Medulla oblongata (tissue), 1 donor: Measurements from ENCODE around the gene TAOK1.
A peak's percentile ranks its signal among the peaks of the same experiment; 100 is the strongest.

ENCODE experiments used
- DNase-seq: peaks from one replicate; pipeline ENCODE4 v3.0.0-alpha.2; 2015; ENCODE audit errors: extremely low spot score

TAOK1 gene

GRCh38 chr17:29378500-29378899 lies 11.7 kb upstream of the TAOK1 start:
- DNase-seq: no peak

DNA sequence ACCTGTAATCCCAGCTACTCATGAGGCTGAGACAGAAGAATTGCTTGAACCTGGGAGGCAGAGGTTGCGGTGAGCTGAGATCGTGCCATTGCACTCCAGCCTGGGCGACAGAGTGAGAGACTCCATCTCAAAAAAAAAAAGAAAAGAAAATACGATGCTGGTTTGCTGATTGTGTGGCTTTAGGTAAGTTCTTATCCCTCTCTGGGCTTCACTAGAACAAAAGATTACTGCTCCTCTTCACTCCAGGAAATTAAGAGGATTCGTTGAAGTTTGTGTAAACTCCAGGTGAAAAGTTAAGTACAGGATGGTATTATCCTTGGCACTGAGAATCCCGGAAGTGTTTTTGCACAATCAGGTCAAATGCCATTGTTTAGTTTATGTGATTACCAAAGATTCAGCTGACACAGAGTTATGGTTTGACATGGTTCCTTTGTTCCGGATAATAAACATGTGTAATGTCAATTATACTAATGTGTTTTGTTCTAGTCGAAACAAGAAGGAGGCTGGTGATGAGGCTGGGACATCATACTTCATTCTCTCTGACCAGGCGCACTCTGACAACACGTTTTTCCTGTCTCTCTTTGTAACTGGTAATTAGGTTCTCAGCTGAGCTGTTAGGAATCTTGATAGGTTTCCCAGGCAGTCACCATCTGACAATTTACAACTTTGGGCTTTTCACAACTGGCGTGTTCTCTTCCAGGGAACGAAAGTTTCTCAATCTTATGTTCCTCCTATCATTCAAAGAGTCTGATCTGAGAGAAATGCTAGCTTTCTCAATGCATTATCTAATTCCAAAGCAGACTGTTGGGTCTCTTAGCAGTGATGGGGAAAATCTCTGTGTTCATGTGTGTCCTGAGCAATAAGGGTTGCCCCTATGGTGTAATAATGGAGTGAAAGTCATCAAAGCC lies 10.8 kb upstream of the TAOK1 start:
- DNase-seq: peak; percentile 71

- DNase-seq: no peak
Measured at GRCh38 chr17:29383686-29384085, 6.5 kb upstream of the TAOK1 start.

DNA sequence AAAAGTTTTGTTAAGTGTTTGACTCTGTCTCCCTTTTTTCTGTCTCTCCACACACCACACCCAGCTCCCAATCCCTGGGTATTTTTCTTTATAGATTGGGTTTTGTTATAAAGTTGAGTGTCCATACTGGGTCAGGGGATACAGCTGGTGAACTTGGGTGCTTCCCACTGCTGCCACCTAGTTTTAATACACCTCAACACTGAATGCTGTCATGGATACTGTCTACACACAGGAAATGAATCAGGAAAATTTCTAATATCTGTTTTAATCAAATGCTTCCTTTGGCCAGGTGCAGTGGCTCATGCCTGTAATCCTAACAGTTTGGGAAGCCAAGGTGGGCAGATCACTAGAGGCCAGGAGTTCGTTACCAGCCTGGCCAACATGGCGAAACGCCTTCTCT lies 5.3 kb upstream of the TAOK1 start:
- no peak for DNase-seq

- no peak for DNase-seq
Measured at GRCh38 chr17:29386760-29387159, 3.4 kb upstream of the TAOK1 start.

- no peak for DNase-seq
Measured at GRCh38 chr17:29388937-29389336, 1.2 kb upstream of the TAOK1 start.

DNA sequence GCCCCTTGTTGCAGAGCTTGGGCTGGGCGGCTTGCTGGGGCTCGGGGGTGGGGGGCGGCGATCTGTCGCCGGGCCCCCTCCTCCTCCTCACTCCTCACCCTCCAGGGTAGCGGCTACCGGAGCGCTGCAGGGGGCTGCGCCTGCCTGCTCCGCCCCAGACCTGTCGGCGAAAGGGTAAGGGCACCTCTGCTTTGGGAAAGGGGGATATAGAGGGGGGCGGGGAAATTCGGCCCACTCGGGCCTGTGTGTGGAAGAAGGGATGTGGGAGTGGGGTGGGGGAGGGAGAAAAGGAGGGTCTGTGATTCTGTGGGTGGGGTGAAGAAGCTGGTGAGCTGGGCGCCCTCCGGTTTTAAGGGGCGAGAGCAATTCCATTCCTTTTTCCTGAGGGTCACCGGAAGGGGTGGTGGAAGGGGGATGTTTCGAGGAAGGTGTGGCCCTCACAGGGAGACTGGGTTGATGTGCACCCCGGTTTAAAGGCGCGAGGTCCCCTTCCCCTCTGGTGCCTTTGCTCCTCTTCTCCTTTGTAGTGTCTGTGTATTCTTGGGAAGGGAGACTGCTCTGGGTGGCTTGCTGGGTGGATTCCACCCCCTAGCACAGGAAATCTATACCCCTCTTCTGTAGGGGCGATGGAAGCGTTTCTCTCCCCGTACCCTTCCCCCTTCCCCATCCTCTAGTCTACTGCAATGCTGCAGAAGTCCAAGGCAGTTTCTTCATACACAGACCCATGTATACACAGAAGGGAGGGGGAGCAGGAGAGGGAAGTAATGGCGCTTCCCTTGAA lies 878 bp downstream of the TAOK1 start:
- peak; percentile 63 for DNase-seq

DNA sequence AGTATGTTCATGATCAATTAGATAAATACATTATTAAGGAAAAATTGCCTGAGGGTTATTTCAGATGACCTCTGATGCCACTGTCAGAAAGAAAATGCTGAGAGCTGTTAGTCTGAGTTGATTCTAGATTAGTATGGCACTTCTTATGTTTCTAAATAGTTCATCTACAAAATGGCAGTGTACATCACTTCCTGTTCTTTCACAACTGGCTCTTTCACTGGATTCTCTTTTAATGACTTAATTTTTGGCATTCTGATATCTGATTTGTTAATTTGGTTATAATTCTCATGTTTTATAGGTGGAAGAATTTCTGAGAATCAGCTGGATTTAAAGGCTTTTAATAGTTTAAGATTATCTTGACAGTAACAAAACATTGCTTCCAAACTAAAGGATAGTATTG lies 3.3 kb downstream of the TAOK1 start:
- DNase-seq: peak; percentile 20

DNA sequence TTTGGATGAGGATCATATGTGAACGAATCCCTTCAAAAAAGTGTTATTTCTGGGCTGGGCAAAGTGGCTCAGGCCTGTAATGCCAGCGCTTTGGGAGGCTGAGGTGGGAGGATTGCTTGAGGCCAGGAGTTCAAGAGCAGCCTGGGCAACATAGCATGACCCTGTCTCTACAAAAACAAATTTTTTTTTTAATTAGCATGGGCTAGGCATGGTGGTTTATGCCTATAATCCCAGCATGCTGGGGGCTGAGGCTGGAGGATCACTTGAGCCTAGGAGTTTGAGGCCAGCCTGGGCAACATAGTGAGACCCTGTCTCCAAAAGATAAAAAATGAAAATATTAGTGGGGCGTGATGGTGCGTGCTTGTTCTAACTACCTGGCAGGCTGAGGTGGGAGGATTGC lies 4.6 kb downstream of the TAOK1 start:
- DNase-seq: no peak

DNA sequence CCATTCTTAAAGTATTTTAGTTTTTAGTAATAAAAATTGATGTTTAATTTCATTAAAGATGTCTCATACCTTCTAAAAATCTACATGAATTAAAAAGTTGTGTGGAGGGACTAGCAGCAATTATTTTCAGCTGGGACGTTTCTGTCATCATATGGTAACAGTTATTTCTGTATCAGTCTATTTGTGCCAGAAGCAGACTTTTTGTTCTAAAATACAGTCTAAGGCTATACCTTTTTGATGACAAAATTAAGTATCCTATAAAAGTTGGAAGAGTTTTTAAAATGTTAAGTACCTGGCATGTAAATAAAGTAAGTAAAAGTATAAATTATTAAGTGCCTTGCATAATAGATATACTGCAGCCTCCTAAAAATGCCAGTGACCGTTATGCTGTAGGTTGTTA lies 5.9 kb downstream of the TAOK1 start:
- DNase-seq: no peak

GRCh38 chr17:29399634-29400033 lies 9.5 kb downstream of the TAOK1 start:
- no peak for DNase-seq

DNA sequence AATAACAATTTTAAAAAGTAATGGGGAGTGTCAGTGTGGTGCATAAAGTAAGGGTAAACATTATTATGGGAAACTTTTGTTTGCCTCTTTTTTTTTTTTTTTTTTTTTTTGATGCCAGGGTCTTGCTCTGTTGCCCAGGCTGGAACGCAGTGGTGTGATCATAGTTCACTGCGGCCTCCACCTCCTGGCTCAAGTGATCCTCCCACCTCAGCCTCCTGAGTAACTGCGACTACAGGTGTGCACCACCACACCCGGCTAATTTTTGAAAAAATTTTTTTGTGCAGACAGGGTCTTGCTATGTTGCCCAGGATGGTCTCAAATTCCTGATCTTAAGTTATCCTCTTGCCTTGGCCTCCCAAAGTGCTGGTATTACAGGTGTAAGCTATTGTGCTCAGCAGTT lies 10.7 kb downstream of the TAOK1 start:
- no peak for DNase-seq

GRCh38 chr17:29401258-29401657 lies 11.1 kb downstream of the TAOK1 start:
- DNase-seq: peak; percentile 15

DNA sequence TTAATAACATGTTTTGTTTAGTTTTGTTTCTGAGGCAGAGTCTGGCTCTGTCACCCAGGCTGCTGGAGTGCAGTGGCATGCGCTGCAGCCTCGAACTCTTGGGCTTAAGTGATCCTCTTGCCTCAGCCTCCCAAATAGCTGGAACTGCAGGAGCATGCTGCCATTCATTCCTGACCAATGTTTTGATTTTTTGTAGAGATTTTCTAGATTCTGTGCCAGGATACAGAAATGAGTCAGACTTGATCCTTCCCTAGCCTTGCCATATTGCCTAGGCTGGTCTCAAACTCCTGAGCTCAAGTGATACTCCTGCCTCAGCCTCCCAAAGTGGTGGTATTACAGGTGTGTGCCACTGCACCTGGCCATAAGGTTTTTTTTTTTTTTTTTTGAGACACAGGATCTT lies 17.7 kb downstream of the TAOK1 start:
- no peak for DNase-seq

DNA sequence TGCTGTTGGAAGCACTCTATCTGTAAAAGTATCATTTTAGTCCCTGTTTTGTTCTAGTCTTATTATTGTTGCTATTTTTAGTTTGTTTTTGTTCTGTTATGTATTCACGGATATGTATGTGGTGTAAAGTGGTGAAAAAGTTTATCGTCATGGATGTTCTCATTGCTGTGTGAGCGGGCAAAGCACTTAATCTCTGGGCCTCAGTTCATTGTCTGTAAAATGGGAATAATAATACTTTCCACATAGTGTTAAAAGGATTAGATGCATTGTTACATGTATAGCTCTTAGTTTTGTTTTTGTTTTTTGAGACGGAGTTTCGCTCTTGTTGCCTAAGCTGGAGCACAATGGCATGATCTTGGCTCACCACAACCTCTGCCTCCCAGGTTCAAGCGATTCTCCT lies 19.8 kb downstream of the TAOK1 start:
- DNase-seq: no peak

- DNase-seq: no peak
Measured at GRCh38 chr17:29412780-29413565, 22.8 kb downstream of the TAOK1 start.

DNA sequence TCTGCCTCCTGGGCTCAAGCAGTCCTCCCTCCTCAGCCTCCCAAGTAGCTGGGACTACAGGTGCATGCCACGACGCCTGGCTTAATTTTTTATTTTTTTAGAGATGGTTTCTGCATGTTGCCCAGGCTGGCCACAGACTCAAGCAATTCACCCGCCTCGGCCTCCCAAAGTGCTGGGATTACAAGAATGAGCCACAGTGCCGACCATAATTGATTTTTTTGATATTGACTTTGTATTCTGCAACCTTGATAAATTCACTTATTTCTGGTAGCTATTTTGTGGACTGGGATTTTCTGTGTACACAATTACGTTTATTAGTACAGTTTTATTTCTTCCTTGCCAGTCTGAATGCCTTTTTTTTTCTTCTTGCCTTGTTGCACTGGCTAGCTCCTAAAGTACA lies 30.0 kb downstream of the TAOK1 start:
- DNase-seq: no peak

DNA sequence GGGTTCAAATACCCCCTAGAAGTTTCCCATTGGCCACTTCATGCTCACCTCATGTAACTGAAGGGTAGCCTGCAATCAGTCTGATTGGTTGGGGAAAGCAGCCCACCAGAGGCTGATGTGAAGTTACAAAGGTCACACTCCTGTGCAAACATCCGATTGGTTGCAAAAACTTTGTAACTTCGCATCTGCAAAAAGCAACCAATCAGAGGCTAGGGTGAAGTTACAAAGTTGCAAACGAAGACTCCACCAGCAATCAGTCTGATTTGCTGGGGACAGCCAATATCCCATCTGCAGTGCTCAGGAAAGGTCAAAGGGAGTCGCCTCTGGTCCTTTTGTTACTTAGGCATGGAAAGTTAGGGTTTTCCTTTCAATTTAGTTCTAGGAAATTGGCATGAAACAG lies 40.1 kb downstream of the TAOK1 start:
- DNase-seq: no peak

DNA sequence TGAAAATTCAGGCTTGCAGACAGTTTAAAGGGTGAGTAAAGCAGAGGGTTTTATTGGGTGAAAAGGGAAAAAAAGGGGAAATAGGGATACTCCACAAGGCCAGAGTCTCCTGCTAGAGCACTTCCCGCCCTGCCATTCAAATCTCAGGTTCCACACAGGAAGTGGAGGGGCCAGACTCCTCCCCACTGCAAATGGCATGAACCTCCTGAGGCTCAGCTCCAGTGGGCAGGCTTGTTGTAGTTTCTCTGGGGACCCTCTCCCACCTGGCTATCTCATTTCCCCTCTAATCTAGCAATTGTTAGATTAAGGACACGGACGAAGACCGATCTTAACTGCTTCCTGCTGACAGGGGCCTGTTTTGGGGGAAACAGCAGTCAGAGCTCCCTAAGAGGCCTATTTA lies 43.4 kb downstream of the TAOK1 start:
- no peak for DNase-seq

DNA sequence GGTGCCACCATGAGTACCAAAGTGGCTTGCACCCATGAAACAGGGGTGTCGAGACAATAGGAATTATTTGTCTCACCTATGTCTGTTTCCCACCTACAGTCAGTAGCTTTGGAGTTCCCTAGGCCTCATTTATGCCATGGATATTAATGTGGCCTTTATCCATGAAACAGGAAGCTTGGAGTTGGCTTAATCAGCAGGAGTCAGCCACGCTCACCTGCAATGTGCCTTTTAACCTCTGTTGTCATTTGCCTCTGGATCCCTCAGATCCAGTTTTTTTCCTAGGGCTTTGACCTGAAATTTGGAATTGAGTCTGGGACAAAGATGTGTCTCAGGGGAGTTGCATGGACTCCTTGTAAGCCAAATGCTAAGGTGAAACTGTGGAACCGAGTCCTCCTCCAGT lies 44.4 kb downstream of the TAOK1 start:
- no peak for DNase-seq

DNA sequence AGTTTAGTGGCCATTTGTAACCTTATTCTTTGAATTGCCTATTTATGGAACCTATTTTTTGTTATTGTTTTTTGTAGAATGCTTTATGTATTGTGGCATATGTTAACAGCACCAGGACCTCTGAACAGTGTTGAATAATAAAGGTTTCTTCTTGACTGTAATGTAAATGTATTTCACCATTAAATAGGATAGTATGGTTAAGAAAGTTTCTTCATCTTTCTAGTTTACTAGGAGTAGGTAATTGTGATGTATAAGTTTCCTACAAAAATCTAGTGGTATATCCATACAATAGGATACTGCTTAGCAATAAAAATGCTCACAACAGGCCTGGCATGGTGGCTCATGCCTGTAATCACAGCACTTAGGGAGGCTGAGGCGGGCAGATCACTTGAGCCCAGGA lies 52.3 kb downstream of the TAOK1 start:
- no peak for DNase-seq

DNA sequence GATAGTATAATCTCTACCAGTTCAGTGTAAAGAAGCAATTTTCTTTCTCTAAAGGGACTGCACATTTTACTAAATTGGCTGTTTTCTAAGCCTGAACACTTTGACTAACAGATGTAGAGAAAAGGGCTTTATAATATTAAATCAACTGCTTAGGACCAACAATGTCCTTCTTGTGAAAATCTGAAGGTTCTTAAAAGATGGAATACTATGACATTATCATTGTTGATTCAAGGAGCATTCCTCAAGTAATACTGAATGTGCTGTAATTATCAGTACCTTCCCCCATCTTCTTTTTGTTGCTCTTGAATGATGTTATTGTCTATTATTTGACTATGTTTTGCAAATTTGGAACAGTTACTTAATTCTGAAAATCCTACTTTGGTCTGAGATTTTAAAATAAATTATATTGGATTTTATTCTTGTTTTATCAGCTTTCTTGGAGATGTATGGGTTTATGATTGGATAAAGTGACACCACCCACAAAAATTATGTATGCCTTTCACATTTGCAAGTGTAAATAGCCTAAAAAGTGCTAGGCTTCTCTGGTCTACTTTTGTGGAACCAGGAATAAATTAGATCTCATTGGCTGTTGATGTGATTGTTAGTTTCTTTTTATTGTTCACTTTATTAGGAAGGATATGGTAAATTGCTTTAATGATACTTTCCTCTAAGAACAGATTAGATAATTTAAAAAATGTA lies 53.0 kb downstream of the TAOK1 start:
- DNase-seq: no peak
